Endothelial cell of umbilical vein (primary cell): ENCODE results near the gene ZCCHC14. TPM values are rescaled to one million over a fixed set of nuclear protein-coding genes. Genes with fewer than 3 reads are reported as not detected.

ENCODE experiments used
- BruUV-seq: library from RNA; stranded (reverse); fragments of 400-500 nt; replicated peaks from 2 replicates; lab custom pipeline; 2021; lab: Mats Ljungman, UMichigan
- CTCF ChIA-PET: fragments of 300-600, 350-600 bp; sonication (Branson Sonifier 250); formaldehyde crosslinking; loops from one replicate; lab custom pipeline; 2021; ENCODE audit warnings: antibody characterized with exemption, inconsistent platforms; lab: Charles Lee
- POLR2A ChIA-PET: fragments of 300-600, 350-600 bp; sonication (Branson Sonifier 250); formaldehyde crosslinking; loops from one replicate; lab custom pipeline; 2021; ENCODE audit warnings: antibody characterized with exemption, inconsistent platforms; lab: Charles Lee
- DNase-seq: peaks from one replicate; pipeline ENCODE4 v3.0.0-alpha.2; 2011; ENCODE audit warnings: low read depth, low spot score
- FAIRE-seq: peaks from 2 replicates; lab custom pipeline; 2011; peaks lifted over from hg19 to GRCh38; lab: Jason Lieb, UNC
- H2AFZ ChIP-seq: 2 replicates; pipeline ENCODE4 v1.6.0; 2012; ENCODE audit warnings: low read depth, low read length, control low read depth, inconsistent platforms
- H3K27ac ChIP-seq: 2 replicates; pipeline ENCODE4 v1.5.1; 2011; ENCODE audit warnings: low read depth, mild to moderate bottlenecking, control low read depth, low read length, moderate library complexity; ENCODE audit not compliant: insufficient read depth
- H3K27me3 ChIP-seq, 2 experiments: 2 replicates each; pipeline versions ENCODE4 v1.6.0 to v1.6.1; 2011; ENCODE audit warnings: low read length in 2 of 2, mixed read lengths in 1 of 2; ENCODE audit not compliant: control insufficient read depth in 2 of 2, insufficient read depth in 2 of 2
- H3K36me3 ChIP-seq, 2 experiments: 2 replicates in 1 of 2; 3 replicates in 1 of 2; pipeline ENCODE4 v1.5.1; 2011; ENCODE audit warnings: low read length in 2 of 2, mild to moderate bottlenecking in 1 of 2, moderate library complexity in 1 of 2; ENCODE audit not compliant: control insufficient read depth in 2 of 2, insufficient read depth in 2 of 2; ENCODE audit errors: extremely low read depth in 1 of 2
- H3K4me1 ChIP-seq: 3 replicates; pipeline ENCODE4 v1.5.1; 2011; ENCODE audit warnings: mild to moderate bottlenecking, low read length; ENCODE audit not compliant: control insufficient read depth, insufficient read depth; ENCODE audit errors: extremely low read depth
- H3K4me2 ChIP-seq: 2 replicates; pipeline ENCODE4 v1.6.1; 2011; ENCODE audit warnings: low read length, control low read depth, mixed read lengths; ENCODE audit not compliant: insufficient read depth
- H3K4me3 ChIP-seq, 3 experiments: fragments of 200-600 bp in 1 of 3; sonication (generic), shearing (Covaris generic) in 1 of 3; replicated peaks in 1 of 3; 2 replicates each; pipeline ENCODE4 v1.5.1; 2011 to 2016; ENCODE audit warnings: control low read depth in 3 of 3, low read length in 3 of 3, mild to moderate bottlenecking in 2 of 3, inconsistent platforms in 1 of 3, low read depth in 1 of 3, moderate library complexity in 1 of 3; ENCODE audit not compliant: insufficient read depth in 1 of 3
- H3K79me2 ChIP-seq: 2 replicates; pipeline ENCODE4 v1.6.0; 2012; ENCODE audit warnings: low read length, inconsistent platforms; ENCODE audit not compliant: control insufficient read depth, insufficient read depth
- H3K9ac ChIP-seq: replicated peaks from 2 replicates; pipeline ENCODE3; 2011; ENCODE audit warnings: low read length, control low read depth; ENCODE audit not compliant: insufficient read depth; ENCODE audit errors: extremely low read depth
- H3K9me1 ChIP-seq: replicated peaks from 3 replicates; pipeline ENCODE4 v1.6.0; 2011; ENCODE audit warnings: mild to moderate bottlenecking, low read length; ENCODE audit not compliant: control insufficient read depth, insufficient read depth; ENCODE audit errors: extremely low read depth
- H3K9me3 ChIP-seq: replicated peaks from 2 replicates; pipeline ENCODE4 v1.5.1; 2012; ENCODE audit warnings: low read length, inconsistent platforms; ENCODE audit not compliant: control insufficient read depth, insufficient read depth
- H4K20me1 ChIP-seq: replicated peaks from 2 replicates; pipeline ENCODE3; 2011; ENCODE audit warnings: mild to moderate bottlenecking, low read length; ENCODE audit not compliant: control insufficient read depth, insufficient read depth; ENCODE audit errors: extremely low read depth
- CTCF ChIP-seq, 2 donors: IDR thresholded peaks; 1 replicate in 1 of 2; 2 replicates in 1 of 2; pipeline ENCODE4 v1.5.1; 2011; ENCODE audit warnings: low read length in 2 of 2, mild to moderate bottlenecking in 2 of 2, moderate library complexity in 2 of 2, control low read depth in 1 of 2, inconsistent platforms in 1 of 2, low read depth in 1 of 2; ENCODE audit not compliant: insufficient read depth in 1 of 2; ENCODE audit errors: extremely low read depth in 1 of 2
- EZH2 ChIP-seq: IDR thresholded peaks from 2 replicates; pipeline ENCODE4 v1.6.1; 2012; ENCODE audit warnings: borderline replicate concordance, low read depth, mild to moderate bottlenecking, moderate library complexity, low read length, inconsistent platforms; ENCODE audit not compliant: severe bottlenecking
- FOS ChIP-seq: IDR thresholded peaks from 2 replicates; pipeline ENCODE4 v1.6.1; 2011; ENCODE audit warnings: mild to moderate bottlenecking, low read length, moderate library complexity, borderline replicate concordance; ENCODE audit not compliant: insufficient read depth
- GATA2 ChIP-seq: IDR thresholded peaks from 2 replicates; pipeline ENCODE4 v1.7.0; 2011; ENCODE audit warnings: low read depth, mild to moderate bottlenecking, moderate library complexity, mixed read lengths, low read length; ENCODE audit not compliant: insufficient read length, insufficient read depth
- JUN ChIP-seq: IDR thresholded peaks from 2 replicates; pipeline ENCODE4 v1.6.1; 2011; ENCODE audit warnings: borderline replicate concordance, low read depth; ENCODE audit not compliant: insufficient read length, insufficient read depth
- MAX ChIP-seq: IDR thresholded peaks from 2 replicates; pipeline ENCODE4 v1.6.1; 2011; ENCODE audit not compliant: insufficient read depth, insufficient read length
- MYC ChIP-seq: IDR thresholded peaks from one replicate; pipeline ENCODE4 v1.6.1; 2011; ENCODE audit warnings: mild to moderate bottlenecking, low read depth, low read length
- POLR2A ChIP-seq: IDR thresholded peaks from 2 replicates; pipeline ENCODE4 v1.6.1; 2012; ENCODE audit warnings: low read depth, mild to moderate bottlenecking, control low read depth, low read length
- POLR2AphosphoS5 ChIP-seq: IDR thresholded peaks from 2 replicates; pipeline ENCODE4 v1.6.1; 2012; ENCODE audit warnings: low read depth, mild to moderate bottlenecking, control low read depth, low read length, moderate library complexity; ENCODE audit not compliant: insufficient read depth
- dilution Hi-C: fragments of 300-500 bp; cut with MboI; formaldehyde crosslinking; loops from one replicate; pipeline ENCODE4 v1.15.0; 2019; ENCODE audit warnings: low sequenced_read_pairs; ENCODE audit not compliant: extremely low pct_ligation_motif_present
- intact Hi-C: fragments of 100-400 bp; cut with micrococcal nuclease; formaldehyde crosslinking; loops from one replicate; pipeline ENCODE4 v1.10.0; 2022
- polyA plus RNA-seq, 4 experiments: library from polyadenylated mRNA; depleted of rRNA in 3 of 4; stranded (reverse) in 3 of 4; unstranded in 1 of 4; fragments of >200 nt; gene quantifications; 2 replicates each; pipeline versions ENCODE4 v1.2.1 to v1.2.3, GENCODE V29; 2011 to 2012; ENCODE audit warnings: missing spikeins in 1 of 4
- total RNA-seq: library from RNA; stranded (reverse); gene quantifications from 2 replicates; pipeline ENCODE4 v1.2.3, GENCODE V29; 2021

The ZCCHC14 gene
- total and polyA plus RNA-seq, 2 donors (not counting 3 experiments of a cell fraction or from before 2014, with no cell fraction given), result 9.5 to 30.9 TPM

- BruUV-seq, result no TSS peak
- Histone ChIP-seq H2AFZ (no peak overlapping the region), H3K27ac (no peak overlapping the region), H3K9ac (no peak overlapping the region), H3K9me1 (no peaks in the 10 kb centered on the region), H3K4me2 (no peak overlapping the region), H4K20me1 (no peaks in the 10 kb centered on the region), H3K36me3 (peaks cover 4 to 36% of the 10 kb centered on the region in 2 experiments), H3K4me1 (no peaks in the 10 kb centered on the region), H3K27me3 (no peaks in the 10 kb centered on the region), H3K4me3 (no peak overlapping the region), H3K79me2 (no peaks in the 10 kb centered on the region), H3K9me3 (no peaks in the 10 kb centered on the region)
- ChIA-PET CTCF (interaction anchor here (1.2 to 2.8 kb wide), 22 partner anchors 9 to 351 kb away, joined by 3 to 54 read pairs (median 6); no protein-coding TSS in a partner anchor), POLR2A (no interaction called here)
- intact Hi-C loops (loop anchor here (2.0 to 5.0 kb wide), 4 partner anchors 40 to 219 kb away; no protein-coding TSS in a partner anchor), dilution Hi-C loops (no loop called here)
- no peak for TF ChIP-seq JUN
- TF ChIP-seq EZH2, result no peak
- TF ChIP-seq MYC, result no peak
- no peak for TF ChIP-seq MAX
- no peak for TF ChIP-seq POLR2A
- TF ChIP-seq POLR2AphosphoS5, result no peak
- no peak for TF ChIP-seq GATA2
- TF ChIP-seq FOS, result no peak
- TF ChIP-seq CTCF (IDR thresholded peaks at IDR 0.05; ENCODE audit: extremely low read depth in 1 of 2, insufficient read depth in 1 of 2, low read depth in 1 of 2, low read length in 2 of 2), result no peak
- DNase-seq (no peak), FAIRE-seq (no peak)
These were observed 75.3 kb downstream of the ZCCHC14 start for GRCh38 chr16:87417528-87417910.
